Pancreas (tissue), 10 donors: ENCODE measurements around the gene TPH2. TPM values are rescaled to one million over a fixed set of nuclear protein-coding genes. Genes with fewer than 3 reads are reported as not detected.

ENCODE experiments used
- ATAC-seq, 4 donors: fragments of 200-7000 bp; cut with Tn5 transposase; one replicate each; pipeline versions ENCODE4 v1.8.0 to v1.9.1; 2020; ENCODE audit warnings: mild to moderate bottlenecking in 4 of 4, moderate library complexity in 4 of 4
- DNase-seq, 6 donors: peaks; one replicate each; pipeline ENCODE4 v3.0.0-alpha.2; 2020
- FAIRE-seq: peaks from 2 replicates; lab custom pipeline; 2012; peaks lifted over from hg19 to GRCh38; lab: Jason Lieb, UNC
- H3K27ac ChIP-seq, 4 donors: fragments of 200-600 bp; sonication (generic); 1 replicate in 3 of 4; 2 replicates in 1 of 4; pipeline versions ENCODE4 v1.5.0 to v1.8.0; 2020
- H3K27me3 ChIP-seq, 4 donors: fragments of 200-600 bp; one replicate each; pipeline ENCODE4 v1.8.0; 2021
- H3K36me3 ChIP-seq, 3 donors: fragments of 200-600 bp; sonication (generic) in 1 of 3; one replicate each; pipeline versions ENCODE4 v1.5.0 to v1.8.0; 2020 to 2021
- H3K4me1 ChIP-seq, 3 donors: fragments of 200-600 bp; one replicate each; pipeline ENCODE4 v1.8.0; 2021
- H3K4me3 ChIP-seq, 4 donors: fragments of 200-600 bp; sonication (generic) in 2 of 4; one replicate each; pipeline versions ENCODE4 v1.5.0 to v1.8.0; 2020 to 2021
- H3K9me3 ChIP-seq, 4 donors: fragments of 200-600 bp; one replicate each; pipeline ENCODE4 v1.8.0; 2021
- WGBS, 2 donors: extraction: QIAGEN DNeasy Blood & Tissue Kit; methylation state at CpG; one replicate each; pipeline ENCODE4 v1.1.7; 2013; 5-methylcytosine and 5-hydroxymethylcytosine counted together
- intact Hi-C, 3 donors: fragments of 100-400 bp; cut with DNase I; formaldehyde crosslinking; loops; one replicate each; pipeline versions ENCODE4 v1.11.1 to v1.14.2; 2022
- polyA plus RNA-seq, 2 donors: library from polyadenylated mRNA; stranded (reverse); fragments of 200-250 nt; gene quantifications; one replicate each; pipeline ENCODE4 v1.2.3, GENCODE V29; 2013
- total RNA-seq, 6 donors: library from RNA; stranded (reverse); fragmentation: NEBNext Ultra II Directional in 4 of 6; extraction: Animal tissue kit (Norgen Biotek cat#: 25700) in 4 of 6; gene quantifications; one replicate each; pipeline versions ENCODE4 v1.2.1 to v1.2.4, GENCODE V29; 2021 to 2023
- TF ChIP-seq, protein P1 (sequence below), 4 donors: fragments of 200-600 bp; sonication (generic) in 3 of 4; IDR thresholded peaks; one replicate each; pipeline versions ENCODE4 v1.5.0 to v1.8.0; 2021; ENCODE audit warnings: antibody characterized with exemption in 4 of 4
- donor health status: healthy with polysubstance abuse.
- donor health status: DM: no; HTN: no; CAD: no; lungs with moderate emphysema.
- donor health status: DM: no; HTN: no; CAD: no.
- donor health status: control.
- donor health status: control.
- donor health status: Bipolar disorder and iron deficiency.
- donor health status: DM: yes; HTN: yes; CAD: no.
- donor health status: DM: no; HTN: no; CAD: no.
- donor health status: DM: no; HTN: no; CAD: no.
- donor health status: DM: yes; HTN: yes; CAD: no.

The TPH2 gene
- total and polyA plus RNA-seq, 8 donors, result not detected

DNA sequence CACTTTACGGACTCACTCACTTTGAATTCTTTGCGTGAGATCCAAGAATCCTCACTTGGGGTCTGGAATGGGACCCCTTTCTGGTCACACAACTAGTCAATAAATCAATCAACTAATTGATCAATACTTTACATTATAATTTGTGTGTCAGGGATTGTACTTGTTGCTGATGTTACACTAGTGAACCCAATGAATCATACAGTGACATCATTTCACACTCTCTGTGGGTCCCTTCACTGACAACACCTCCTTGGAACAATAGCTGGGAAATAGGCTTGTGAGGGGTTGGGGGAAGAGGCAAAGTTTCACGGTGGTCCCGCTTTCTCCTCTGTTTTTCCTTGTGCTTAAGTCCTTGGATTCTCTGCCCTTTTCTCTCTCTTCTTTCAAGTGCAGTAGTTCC, 35.0 kb downstream of the TPH2 start:
- DNase-seq (no peak), ATAC-seq (no peak), FAIRE-seq (no peak)
- H3K27me3 ChIP-seq, result no peaks in the 10 kb centered on the region
- no peaks in the 10 kb centered on the region for H3K9me3 ChIP-seq
- H3K4me1 ChIP-seq, result no peaks in the 10 kb centered on the region
- 62 to 77% methylated on average over 4 of the region's 4 CpGs for WGBS, 2 donors
- H3K36me3 ChIP-seq, result no peaks in the 10 kb centered on the region
- TF ChIP-seq, protein P1, sequence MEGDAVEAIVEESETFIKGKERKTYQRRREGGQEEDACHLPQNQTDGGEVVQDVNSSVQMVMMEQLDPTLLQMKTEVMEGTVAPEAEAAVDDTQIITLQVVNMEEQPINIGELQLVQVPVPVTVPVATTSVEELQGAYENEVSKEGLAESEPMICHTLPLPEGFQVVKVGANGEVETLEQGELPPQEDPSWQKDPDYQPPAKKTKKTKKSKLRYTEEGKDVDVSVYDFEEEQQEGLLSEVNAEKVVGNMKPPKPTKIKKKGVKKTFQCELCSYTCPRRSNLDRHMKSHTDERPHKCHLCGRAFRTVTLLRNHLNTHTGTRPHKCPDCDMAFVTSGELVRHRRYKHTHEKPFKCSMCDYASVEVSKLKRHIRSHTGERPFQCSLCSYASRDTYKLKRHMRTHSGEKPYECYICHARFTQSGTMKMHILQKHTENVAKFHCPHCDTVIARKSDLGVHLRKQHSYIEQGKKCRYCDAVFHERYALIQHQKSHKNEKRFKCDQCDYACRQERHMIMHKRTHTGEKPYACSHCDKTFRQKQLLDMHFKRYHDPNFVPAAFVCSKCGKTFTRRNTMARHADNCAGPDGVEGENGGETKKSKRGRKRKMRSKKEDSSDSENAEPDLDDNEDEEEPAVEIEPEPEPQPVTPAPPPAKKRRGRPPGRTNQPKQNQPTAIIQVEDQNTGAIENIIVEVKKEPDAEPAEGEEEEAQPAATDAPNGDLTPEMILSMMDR (IDR thresholded peaks at IDR 0.05), result no peak
- H3K4me3 ChIP-seq, result no peak overlapping the region
- intact Hi-C loops, result no loop called here
- H3K27ac ChIP-seq, result no peak overlapping the region

DNA sequence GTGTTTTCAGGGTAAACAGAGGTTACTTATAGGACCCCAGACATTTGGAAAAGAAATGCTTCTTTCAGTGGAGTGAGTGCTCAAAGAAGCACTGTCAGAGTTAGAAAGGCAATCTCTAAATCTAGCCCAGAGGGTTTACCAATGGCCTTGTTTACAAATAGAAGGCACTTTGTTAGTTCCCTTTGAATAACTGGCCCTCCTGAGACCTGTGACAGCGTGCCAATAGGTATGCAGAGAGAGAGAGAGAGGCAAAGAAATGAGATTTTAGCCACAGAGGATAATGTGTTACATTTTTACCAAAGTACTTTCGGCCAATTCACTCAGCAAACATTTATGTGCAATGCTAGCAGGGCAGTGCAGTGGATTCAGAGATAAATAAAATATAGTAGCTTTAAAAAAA, 41.9 kb downstream of the TPH2 start:
- no peaks in the 10 kb centered on the region for H3K9me3 ChIP-seq
- ATAC-seq, result no peak
- no peak overlapping the region for H3K4me3 ChIP-seq
- no peak for DNase-seq
- no peaks in the 10 kb centered on the region for H3K36me3 ChIP-seq
- no peaks in the 10 kb centered on the region for H3K27me3 ChIP-seq
- TF ChIP-seq, protein P1 (IDR thresholded peaks at IDR 0.05), result no peak
- no peaks in the 10 kb centered on the region for H3K4me1 ChIP-seq
- H3K27ac ChIP-seq, result no peak overlapping the region
- WGBS, 2 donors, result 52 to 62% methylated on average over 2 of the region's 2 CpGs
- intact Hi-C loops, result no loop called here
- no peak for FAIRE-seq

DNA sequence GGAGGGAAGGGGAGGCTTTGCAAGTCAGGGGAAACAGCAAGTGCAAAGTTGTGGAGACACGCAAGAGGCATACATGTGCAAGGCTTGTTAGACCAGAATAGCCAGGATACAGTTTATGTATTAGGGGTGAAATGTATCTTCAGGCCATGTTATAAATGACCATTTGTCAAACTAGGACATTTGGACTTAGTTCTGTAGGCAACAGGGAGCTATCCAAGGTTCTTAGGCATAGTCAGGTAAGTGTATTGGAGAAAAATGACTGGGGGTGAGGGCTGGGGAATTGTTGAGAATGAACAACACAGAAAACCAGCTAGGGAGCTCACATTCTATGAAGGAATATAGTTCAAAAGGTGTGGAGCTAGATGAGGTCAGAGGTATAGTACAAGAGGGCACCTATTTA, 42.5 kb downstream of the TPH2 start:
- DNase-seq (no peak), FAIRE-seq (no peak), ATAC-seq (no peak)
- no peak overlapping the region for H3K27ac ChIP-seq
- no peaks in the 10 kb centered on the region for H3K4me1 ChIP-seq
- intact Hi-C loops, result no loop called here
- H3K27me3 ChIP-seq, result no peaks in the 10 kb centered on the region
- TF ChIP-seq, protein P1 (IDR thresholded peaks at IDR 0.05), result no peak
- no peak overlapping the region for H3K4me3 ChIP-seq
- WGBS, 2 donors, result 88% methylated on average over 1 of the region's 1 CpG
- H3K36me3 ChIP-seq, result no peaks in the 10 kb centered on the region
- H3K9me3 ChIP-seq, result no peaks in the 10 kb centered on the region

DNA sequence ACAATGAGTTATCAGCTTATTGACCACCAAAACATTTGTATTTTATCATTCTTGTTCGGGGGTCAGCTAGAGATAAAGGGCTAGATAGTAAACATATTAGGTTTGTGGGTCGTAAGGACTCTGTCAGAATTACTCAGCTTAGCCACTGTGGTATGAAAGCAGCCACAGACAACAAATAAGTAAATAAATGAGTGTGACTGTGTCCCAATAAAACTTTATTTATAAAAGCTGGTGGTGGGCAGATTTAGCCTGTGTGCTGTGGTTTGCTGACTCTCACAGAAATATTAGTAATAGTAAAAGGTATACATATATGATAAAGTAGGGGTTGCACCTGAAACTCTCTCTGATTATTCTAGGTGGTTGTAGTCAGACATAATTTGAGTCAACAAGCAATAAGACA, 56.1 kb downstream of the TPH2 start:
- DNase-seq (no peak), FAIRE-seq (no peak), ATAC-seq (no peak)
- Histone ChIP-seq H3K36me3 (no peaks in the 10 kb centered on the region), H3K9me3 (no peaks in the 10 kb centered on the region), H3K4me3 (no peak overlapping the region), H3K4me1 (no peaks in the 10 kb centered on the region), H3K27ac (no peak overlapping the region), H3K27me3 (no peaks in the 10 kb centered on the region)
- TF ChIP-seq, protein P1 (IDR thresholded peaks at IDR 0.05), result no peak
- intact Hi-C loops, result no loop called here
- 36 to 42% methylated on average over 2 of the region's 2 CpGs for WGBS, 2 donors

DNA sequence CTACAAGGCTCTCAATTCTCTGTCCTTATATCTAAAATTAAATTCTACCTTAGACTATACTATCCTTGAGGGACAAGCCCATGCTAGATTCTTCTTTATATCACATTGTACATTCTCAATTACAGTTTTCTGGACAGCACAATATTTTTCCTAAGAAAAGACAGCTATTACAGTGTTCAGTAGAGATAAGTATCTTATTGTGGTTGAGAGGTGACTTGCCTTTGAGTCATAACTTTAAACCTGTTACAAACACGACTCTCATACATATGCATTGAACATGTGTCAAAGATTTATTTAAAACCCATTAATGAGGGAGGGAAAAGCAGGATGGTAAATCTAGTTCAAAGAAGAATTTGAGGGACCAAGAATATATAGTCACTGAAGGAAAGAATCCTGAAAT, 61.1 kb downstream of the TPH2 start:
- ATAC-seq, result no peak
- Histone ChIP-seq H3K36me3 (no peaks in the 10 kb centered on the region), H3K4me3 (no peak overlapping the region), H3K9me3 (no peaks in the 10 kb centered on the region), H3K27ac (no peak overlapping the region), H3K27me3 (no peaks in the 10 kb centered on the region), H3K4me1 (no peaks in the 10 kb centered on the region)
- intact Hi-C loops, result no loop called here
- TF ChIP-seq, protein P1 (IDR thresholded peaks at IDR 0.05), result no peak
- 68 to 71% methylated on average over 1 of the region's 1 CpG for WGBS, 2 donors
- FAIRE-seq, result no peak
- no peak for DNase-seq
